Chondrocyte (in vitro differentiated cells): Measurements from ENCODE around the gene ANXA2. TPM values are rescaled to one million over a fixed set of nuclear protein-coding genes. Genes with fewer than 3 reads are reported as not detected.

Source experiments
- DNase-seq: peaks from one replicate; pipeline ENCODE4 v3.0.0; 2021; ENCODE audit warnings: mixed read lengths, low spot score
- H3K27ac Mint-ChIP-seq: one replicate; pipeline ENCODE4 v1.8.0; 2021; ENCODE audit warnings: mild to moderate bottlenecking, moderate library complexity, mixed read lengths; ENCODE audit not compliant: unreplicated experiment
- H3K27me3 Mint-ChIP-seq: 2 replicates; pipeline ENCODE4 v1.8.0; 2021; ENCODE audit warnings: low read depth, mixed read lengths
- H3K36me3 Mint-ChIP-seq: 2 replicates; pipeline ENCODE4 v1.8.0; 2021; ENCODE audit warnings: low read depth, mixed read lengths
- H3K4me1 Mint-ChIP-seq: 2 replicates; pipeline ENCODE4 v1.8.0; 2021; ENCODE audit warnings: low read depth, mild to moderate bottlenecking, mixed read lengths
- H3K4me3 Mint-ChIP-seq: one replicate; pipeline ENCODE4 v1.8.0; 2021; ENCODE audit warnings: mild to moderate bottlenecking, moderate library complexity, mixed read lengths; ENCODE audit not compliant: unreplicated experiment
- H3K9me3 Mint-ChIP-seq: 2 replicates; pipeline ENCODE4 v1.8.0; 2021; ENCODE audit warnings: low read depth, mixed read lengths
- total RNA-seq: library from RNA; stranded (reverse); gene quantifications from 3 replicates; pipeline ENCODE4 v1.2.1, GENCODE V29; 2021
- TF ChIP-seq, protein P1 (sequence below): fragments of 200-600 bp; sonication (generic); IDR thresholded peaks from 2 replicates; pipeline ENCODE4 v1.5.0; 2021; ENCODE audit warnings: antibody characterized with exemption, mild to moderate bottlenecking, moderate library complexity

Gene ANXA2
- total RNA-seq, 1 donor from 2014 or later: 2,819 TPM

DNA sequence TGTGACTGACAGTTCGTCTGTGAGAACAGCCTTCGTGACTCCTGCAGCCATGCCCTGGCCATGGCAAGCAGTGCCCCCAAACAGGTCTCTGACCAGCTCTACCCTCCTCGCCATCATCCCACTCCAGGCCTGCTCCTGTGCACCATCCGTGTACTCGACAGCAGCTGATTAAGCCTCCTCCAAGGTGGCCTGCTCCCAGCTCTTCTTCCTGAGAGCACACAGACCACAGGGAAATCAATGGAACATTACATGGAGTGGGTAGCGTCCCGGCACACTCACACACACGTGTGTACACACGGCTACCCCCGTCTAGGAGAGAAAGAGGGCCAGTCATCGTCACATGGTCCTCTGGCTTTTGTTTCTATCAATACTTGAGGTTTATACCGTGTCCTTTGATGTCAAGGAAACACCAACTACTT is 21.1 kb downstream of the ANXA2 start:
- H3K27ac Mint-ChIP-seq: peak overlapping the region; percentile 99
- H3K27me3 Mint-ChIP-seq: no peaks in the 10 kb centered on the region
- peak overlapping the region; percentile 48 for H3K4me3 Mint-ChIP-seq
- peaks cover 96% of the 10 kb centered on the region for H3K4me1 Mint-ChIP-seq
- DNase-seq: no peak
- H3K9me3 Mint-ChIP-seq: no peaks in the 10 kb centered on the region
- TF ChIP-seq, protein P1, sequence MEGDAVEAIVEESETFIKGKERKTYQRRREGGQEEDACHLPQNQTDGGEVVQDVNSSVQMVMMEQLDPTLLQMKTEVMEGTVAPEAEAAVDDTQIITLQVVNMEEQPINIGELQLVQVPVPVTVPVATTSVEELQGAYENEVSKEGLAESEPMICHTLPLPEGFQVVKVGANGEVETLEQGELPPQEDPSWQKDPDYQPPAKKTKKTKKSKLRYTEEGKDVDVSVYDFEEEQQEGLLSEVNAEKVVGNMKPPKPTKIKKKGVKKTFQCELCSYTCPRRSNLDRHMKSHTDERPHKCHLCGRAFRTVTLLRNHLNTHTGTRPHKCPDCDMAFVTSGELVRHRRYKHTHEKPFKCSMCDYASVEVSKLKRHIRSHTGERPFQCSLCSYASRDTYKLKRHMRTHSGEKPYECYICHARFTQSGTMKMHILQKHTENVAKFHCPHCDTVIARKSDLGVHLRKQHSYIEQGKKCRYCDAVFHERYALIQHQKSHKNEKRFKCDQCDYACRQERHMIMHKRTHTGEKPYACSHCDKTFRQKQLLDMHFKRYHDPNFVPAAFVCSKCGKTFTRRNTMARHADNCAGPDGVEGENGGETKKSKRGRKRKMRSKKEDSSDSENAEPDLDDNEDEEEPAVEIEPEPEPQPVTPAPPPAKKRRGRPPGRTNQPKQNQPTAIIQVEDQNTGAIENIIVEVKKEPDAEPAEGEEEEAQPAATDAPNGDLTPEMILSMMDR: no peak
- H3K36me3 Mint-ChIP-seq: peaks cover 56% of the 10 kb centered on the region

DNA sequence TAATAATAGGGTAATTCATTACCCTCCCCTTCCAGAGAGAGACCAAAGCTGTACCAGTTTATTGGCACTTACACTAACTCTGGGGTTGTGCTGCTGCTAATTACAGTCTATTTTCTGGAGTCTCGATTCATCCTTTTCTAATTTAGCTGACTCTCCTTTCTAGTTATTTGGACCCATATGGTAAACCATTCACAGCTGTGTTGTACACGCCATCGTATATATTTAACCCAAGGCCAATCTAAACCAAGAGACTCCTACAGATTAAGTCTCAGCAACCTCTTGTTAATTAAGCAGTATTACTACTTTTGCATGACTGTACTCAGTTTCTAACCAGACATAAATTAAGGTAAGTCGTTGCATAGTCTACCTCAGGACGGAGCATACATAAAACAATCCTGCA is 22.5 kb downstream of the ANXA2 start:
- H3K27ac Mint-ChIP-seq: peak overlapping the region; percentile 99
- H3K4me3 Mint-ChIP-seq: peak overlapping the region; percentile 48
- TF ChIP-seq, protein P1: no peak
- DNase-seq: no peak
- H3K4me1 Mint-ChIP-seq: peaks cover 97% of the 10 kb centered on the region
- H3K9me3 Mint-ChIP-seq: no peaks in the 10 kb centered on the region
- peaks cover 52% of the 10 kb centered on the region for H3K36me3 Mint-ChIP-seq
- H3K27me3 Mint-ChIP-seq: no peaks in the 10 kb centered on the region

DNA sequence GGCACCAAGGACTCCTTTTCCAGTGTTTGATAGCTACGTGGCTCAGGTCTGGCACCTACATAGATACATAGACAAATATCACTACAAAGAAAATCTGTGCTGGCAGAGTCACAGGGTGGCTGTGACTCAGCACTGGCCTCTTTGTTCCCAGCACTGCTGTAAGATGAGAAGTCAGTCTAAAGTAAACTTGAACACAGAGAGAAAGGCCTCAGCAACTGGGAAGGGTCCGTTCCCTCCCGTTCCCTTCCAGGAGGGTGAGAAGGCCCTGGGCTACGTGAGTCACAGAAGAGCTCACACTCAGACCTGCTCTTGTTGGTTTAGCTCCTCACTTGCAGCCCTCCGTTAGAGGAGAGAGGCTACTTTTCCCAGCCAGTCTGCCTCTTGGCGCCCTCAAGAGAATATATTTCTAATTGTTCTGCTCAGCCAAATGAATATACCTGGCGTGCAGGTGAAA is 23.1 kb downstream of the ANXA2 start:
- Mint-ChIP-seq H3K27me3 (no peaks in the 10 kb centered on the region), H3K36me3 (peaks cover 52% of the 10 kb centered on the region), H3K4me3 (peak overlapping the region; percentile 20), H3K4me1 (peaks cover 97% of the 10 kb centered on the region), H3K27ac (peak overlapping the region; percentile 99), H3K9me3 (no peaks in the 10 kb centered on the region)
- TF ChIP-seq, protein P1: peak; percentile 42
- DNase-seq: no peak

DNA sequence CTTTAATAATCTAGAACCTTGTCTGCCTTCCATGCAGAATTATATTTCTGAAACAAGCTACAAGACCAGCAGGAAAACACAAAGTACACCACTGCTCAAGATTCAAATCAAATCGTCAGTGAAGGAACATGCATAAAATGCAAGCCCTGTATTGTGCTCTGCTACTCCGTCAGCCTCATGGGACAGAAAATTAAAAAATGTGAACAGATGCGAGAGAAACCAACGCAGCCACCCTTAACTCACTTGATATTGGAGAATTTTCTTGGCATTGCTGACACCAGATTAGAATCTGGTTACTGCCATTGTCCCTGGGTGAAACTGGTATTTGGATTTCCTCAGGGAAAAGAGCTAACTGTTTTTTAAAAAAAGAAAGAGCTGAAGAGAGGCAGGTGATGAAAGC is 23.6 kb downstream of the ANXA2 start:
- Mint-ChIP-seq H3K27ac (peak overlapping the region; percentile 99), H3K4me1 (peaks cover 97% of the 10 kb centered on the region), H3K27me3 (no peaks in the 10 kb centered on the region), H3K4me3 (no peak overlapping the region), H3K36me3 (peaks cover 55% of the 10 kb centered on the region), H3K9me3 (no peaks in the 10 kb centered on the region)
- DNase-seq: no peak
- TF ChIP-seq, protein P1: no peak

DNA sequence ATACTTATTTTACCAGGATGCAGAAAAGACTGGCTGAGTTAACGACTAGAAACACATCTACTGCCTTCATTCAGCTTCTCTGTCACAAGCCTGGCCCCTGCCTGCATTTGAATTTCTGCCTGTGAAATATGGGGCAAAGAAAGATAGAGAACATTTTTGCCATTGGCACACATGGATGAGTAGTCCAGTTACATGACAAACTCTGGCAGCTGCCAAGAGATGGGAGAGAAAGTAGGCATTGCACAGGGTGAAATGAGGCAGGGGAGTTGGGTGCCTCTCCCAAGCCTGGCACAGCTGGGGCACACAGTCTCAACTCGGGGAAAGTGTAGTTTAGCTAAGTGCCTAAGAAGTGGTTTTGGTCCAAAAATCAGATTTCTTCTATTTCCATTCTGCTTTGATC is 24.0 kb downstream of the ANXA2 start:
- Mint-ChIP-seq H3K27ac (peak overlapping the region; percentile 99), H3K9me3 (no peaks in the 10 kb centered on the region), H3K36me3 (peaks cover 56% of the 10 kb centered on the region), H3K27me3 (no peaks in the 10 kb centered on the region), H3K4me3 (peak overlapping the region; percentile 29), H3K4me1 (peaks cover 98% of the 10 kb centered on the region)
- TF ChIP-seq, protein P1: no peak
- DNase-seq: no peak
